Mammary microvascular endothelial cell (primary cell): ENCODE data around the gene SERPINE1. TPM values are rescaled to one million over a fixed set of nuclear protein-coding genes. Genes with fewer than 3 reads are reported as not detected.

Source experiments
- total RNA-seq: library from RNA; depleted of rRNA; stranded (reverse); fragments of >200 nt; gene quantifications from 2 replicates; pipeline ENCODE4 v1.2.3, GENCODE V29; 2015

SERPINE1 gene
- total RNA-seq: 1,812 and 1,952 TPM in 2 replicates

GRCh38 chr7:101126651-101127459, at the start of gene SERPINE1:
TSS of gene SERPINE1 (plus strand) at chr7:101127104. CDS start at chr7:101128394, 1,290 bp downstream.

GRCh38 chr7:101085162-101085964, 41.5 kb upstream of the SERPINE1 start, which contains the start of gene TRIM56:
TSS of gene TRIM56 (plus strand) at chr7:101085481. CDS start at chr7:101087313, 1,832 bp downstream.

GRCh38 chr7:101153969-101154692, 27.2 kb downstream of the SERPINE1 start, which contains the start of gene AP1S1:
TSS of gene AP1S1 (plus strand) at chr7:101154476. CDS start at chr7:101154515, 39 bp downstream.

GRCh38 chr7:101165075-101165957, 38.4 kb downstream of the SERPINE1 start, which contains the start of gene VGF:
TSS of gene VGF (minus strand) at chr7:101165569. CDS start at chr7:101164843, 726 bp downstream.

GRCh38 chr7:101180130-101180755, 53.3 kb downstream of the SERPINE1 start, which contains the start of gene NAT16:
TSS of gene NAT16 (minus strand) at chr7:101180293. CDS start at chr7:101174807, 5,486 bp downstream.

Other genes starting within 250 kb of the SERPINE1 start
- gene UFSP1, start 237.4 kb upstream of the SERPINE1 start, total RNA-seq: 2.8 and 4.8 TPM in 2 replicates
- gene ACHE, start 231.2 kb upstream of the SERPINE1 start, total RNA-seq: 0.54 and 0.67 TPM in 2 replicates
- gene MUC3A, start 177.6 kb upstream of the SERPINE1 start, total RNA-seq: not detected in 2 replicates
- gene MUC12, start 157.5 kb upstream of the SERPINE1 start, total RNA-seq: not detected in 2 replicates
- not detected in 2 replicates for gene MUC17, start 107.0 kb upstream of the SERPINE1 start, total RNA-seq
- 11.8 and 14.0 TPM in 2 replicates for gene TRIM56, start 41.6 kb upstream of the SERPINE1 start, total RNA-seq
- gene AP1S1, start 27.4 kb downstream of the SERPINE1 start, total RNA-seq: 195 and 198 TPM in 2 replicates
- 0.07 and 0.20 TPM in 2 replicates for gene VGF, start 38.5 kb downstream of the SERPINE1 start, total RNA-seq
- gene NAT16, start 53.2 kb downstream of the SERPINE1 start, total RNA-seq: not detected in 2 replicates
- not detected in 2 replicates for gene MOGAT3, start 73.9 kb downstream of the SERPINE1 start, total RNA-seq
- 116 and 119 TPM in 2 replicates for gene PLOD3, start 90.5 kb downstream of the SERPINE1 start, total RNA-seq
- 176 and 199 TPM in 2 replicates for gene ZNHIT1, start 91.1 kb downstream of the SERPINE1 start, total RNA-seq
- gene CLDN15, start 110.7 kb downstream of the SERPINE1 start, total RNA-seq: 3.9 and 4.6 TPM in 2 replicates
- 217 and 271 TPM in 2 replicates for gene FIS1, start 118.0 kb downstream of the SERPINE1 start, total RNA-seq
- 20.1 and 28.2 TPM in 2 replicates for gene IFT22, start 194.7 kb downstream of the SERPINE1 start, total RNA-seq
- gene COL26A1, start 235.8 kb downstream of the SERPINE1 start, total RNA-seq: not detected in 2 replicates